ENCODE measurements around the gene PTPN23. TPM values are rescaled to one million over a fixed set of nuclear protein-coding genes. Genes with fewer than 3 reads are reported as not detected.

PTPN23 gene
- total RNA-seq, 1 experiment from 2014 or later: 53.5 TPM

GRCh38 chr3:47343471-47343971 lies 37.3 kb upstream of the PTPN23 start:
- ChIA-PET POLR2A (no interaction called here), CTCF (interaction anchor here (0.6 to 1.4 kb wide), 3 partner anchors 28 to 434 kb away, joined by 3 to 4 read pairs (median 3); no protein-coding TSS in a partner anchor)
- no peaks in the 10 kb centered on the region for H3K9me3 Mint-ChIP-seq
- no peak for DNase-seq (ENCODE audit: low spot score)
- no peaks in the 10 kb centered on the region for H3K27me3 Mint-ChIP-seq (ENCODE audit: low read depth)
- TF ChIP-seq SOX15 (CRISPR knock-in tag; IDR thresholded peaks at IDR 0.05) (no peak), CDX4 (CRISPR knock-in tag; IDR thresholded peaks at IDR 0.05; ENCODE audit: borderline replicate concordance) (no peak), SMAD4 (CRISPR knock-in tag; IDR thresholded peaks at IDR 0.05) (no peak), PRDM15 (CRISPR knock-in tag; IDR thresholded peaks at IDR 0.05) (no peak), TP53 (CRISPR knock-in tag; IDR thresholded peaks at IDR 0.05) (no peak), CBFB (CRISPR knock-in tag; IDR thresholded peaks at IDR 0.05; ENCODE audit: low read depth) (no peak), TCF7 (CRISPR knock-in tag; IDR thresholded peaks at IDR 0.05; ENCODE audit: low read depth) (no peak), NR2C2 (CRISPR knock-in tag; IDR thresholded peaks at IDR 0.05) (no peak), NR1H2 (CRISPR knock-in tag; IDR thresholded peaks at IDR 0.05) (no peak), PREB (CRISPR knock-in tag; IDR thresholded peaks at IDR 0.05; ENCODE audit: borderline replicate concordance) (no peak), TEAD1 (CRISPR knock-in tag; IDR thresholded peaks at IDR 0.05) (no peak), ZBTB43 (CRISPR knock-in tag; IDR thresholded peaks at IDR 0.05) (no peak), STAT6 (CRISPR knock-in tag; conservative IDR thresholded peaks at IDR 0.05; ENCODE audit: low read depth) (no peak), ZMAT4 (CRISPR knock-in tag; IDR thresholded peaks at IDR 0.05) (no peak), KAT7 (CRISPR knock-in tag; IDR thresholded peaks at IDR 0.05; ENCODE audit: borderline replicate concordance) (no peak), ATF2 (CRISPR knock-in tag; IDR thresholded peaks at IDR 0.05; ENCODE audit: borderline replicate concordance, low read depth) (no peak), IRF2 (CRISPR knock-in tag; IDR thresholded peaks at IDR 0.05; ENCODE audit: borderline replicate concordance, low read depth) (no peak)
- H3K4me1 Mint-ChIP-seq: no peaks in the 10 kb centered on the region
- no peak for ATAC-seq
- H3K36me3 Mint-ChIP-seq: peaks cover 30% of the 10 kb centered on the region
- no peak overlapping the region for H3K4me3 Mint-ChIP-seq
- H3K27ac Mint-ChIP-seq: no peak overlapping the region

All from WTC11 (cell line).